GM19240 (cell line): ENCODE measurements around the gene VAX1.
"Not testable (repeated sequence)": the region's sequence is repeated elsewhere in the genome, so short reads cannot be mapped to it uniquely, and the experiment has no call there.

ENCODE experiments used
- DNase-seq: peaks from one replicate; pipeline ENCODE4 v3.0.0; 2011; ENCODE audit warnings: low spot score; ENCODE audit not compliant: insufficient read length

VAX1 gene

GRCh38 chr10:117084421-117085246 is 53.4 kb downstream of the VAX1 start:
- not testable (repeated sequence) for DNase-seq
